Neutrophil (primary cell): Measurements from ENCODE around the gene ASB10.

Source experiments
- H3K27ac ChIP-seq: fragments of 200-600 bp; sonication (generic); 2 replicates; pipeline ENCODE4 v1.5.1; 2016; ENCODE audit warnings: mild to moderate bottlenecking, moderate library complexity
- H3K27me3 ChIP-seq: fragments of 200-600 bp; sonication (generic); 2 replicates; pipeline ENCODE4 v1.6.0; 2016; ENCODE audit warnings: mild to moderate bottlenecking
- H3K36me3 ChIP-seq: fragments of 200-600 bp; sonication (generic); 2 replicates; pipeline ENCODE4 v1.5.1; 2017
- H3K4me1 ChIP-seq, 2 experiments: fragments of 200-600 bp in 1 of 2; sonication (generic) in 1 of 2; 1 replicate in 1 of 2; 2 replicates in 1 of 2; pipeline versions ENCODE4 v1.5.1 to v1.6.1; 2013 to 2016; ENCODE audit warnings: low read depth in 1 of 2, low read length in 1 of 2, mild to moderate bottlenecking in 1 of 2, moderate library complexity in 1 of 2; ENCODE audit not compliant: control insufficient read depth in 1 of 2, insufficient read depth in 1 of 2
- H3K4me3 ChIP-seq, 2 experiments: fragments of 200-600 bp in 1 of 2; sonication (generic) in 1 of 2; 1 replicate in 1 of 2; 2 replicates in 1 of 2; pipeline ENCODE4 v1.5.1; 2013 to 2016; ENCODE audit warnings: low read depth in 1 of 2, low read length in 1 of 2, mild to moderate bottlenecking in 1 of 2, moderate library complexity in 1 of 2
- H3K9me3 ChIP-seq: fragments of 200-600 bp; sonication (generic); 2 replicates; pipeline ENCODE4 v1.5.1; 2016
- TF ChIP-seq, protein P1 (sequence below): fragments of 200-600 bp; sonication (generic); IDR thresholded peaks from 2 replicates; pipeline ENCODE4 v1.5.1; 2016; ENCODE audit warnings: antibody characterized with exemption

ASB10 gene

DNA sequence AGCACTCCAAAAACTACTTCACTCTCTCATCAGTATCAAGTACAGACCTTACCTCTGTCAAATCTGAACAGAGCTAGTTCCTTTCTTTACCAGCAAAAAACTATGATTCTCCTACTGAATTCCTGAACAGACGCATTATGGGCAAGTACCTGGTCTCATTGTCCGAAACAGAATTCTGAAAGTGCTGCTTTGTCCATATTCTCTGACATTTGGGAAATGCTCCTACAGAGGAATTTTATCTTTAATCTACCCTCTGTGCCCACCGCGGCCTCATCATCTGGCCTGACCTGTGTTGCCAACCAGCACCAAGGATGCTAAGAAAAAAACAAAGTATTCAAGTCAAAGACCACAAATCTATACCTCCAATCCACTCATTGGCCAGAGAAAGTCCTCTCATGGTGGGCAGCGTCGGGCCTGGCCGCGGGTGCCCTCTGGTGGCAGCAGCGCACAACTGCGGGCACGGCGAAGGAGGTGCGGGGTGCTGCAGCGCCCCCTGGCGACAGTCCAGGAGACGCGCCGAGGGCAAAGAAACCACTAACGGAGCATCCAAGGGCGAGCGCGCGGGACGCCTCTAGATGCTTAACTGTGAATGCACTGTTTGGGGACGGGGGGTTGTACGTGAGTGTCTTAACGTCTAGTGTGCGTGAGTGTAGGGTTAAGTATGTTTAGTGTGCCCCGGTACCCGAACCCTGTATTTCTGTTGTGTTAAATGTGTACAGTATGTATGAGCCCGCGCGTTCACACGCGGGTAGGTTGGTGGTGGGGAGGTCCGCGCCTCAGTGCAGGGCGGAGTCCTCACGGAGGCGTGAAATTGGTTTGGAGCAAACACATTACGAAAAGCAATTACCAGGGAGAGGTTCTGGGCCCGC lies 14.5 kb downstream of the ASB10 start:
- peaks cover 99% of the 10 kb centered on the region for H3K27me3 ChIP-seq

GRCh38 chr7:151168787-151169162 lies 18.3 kb downstream of the ASB10 start:
- H3K9me3 ChIP-seq, result no peaks in the 10 kb centered on the region
- no peak overlapping the region for H3K27ac ChIP-seq
- TF ChIP-seq, protein P1, sequence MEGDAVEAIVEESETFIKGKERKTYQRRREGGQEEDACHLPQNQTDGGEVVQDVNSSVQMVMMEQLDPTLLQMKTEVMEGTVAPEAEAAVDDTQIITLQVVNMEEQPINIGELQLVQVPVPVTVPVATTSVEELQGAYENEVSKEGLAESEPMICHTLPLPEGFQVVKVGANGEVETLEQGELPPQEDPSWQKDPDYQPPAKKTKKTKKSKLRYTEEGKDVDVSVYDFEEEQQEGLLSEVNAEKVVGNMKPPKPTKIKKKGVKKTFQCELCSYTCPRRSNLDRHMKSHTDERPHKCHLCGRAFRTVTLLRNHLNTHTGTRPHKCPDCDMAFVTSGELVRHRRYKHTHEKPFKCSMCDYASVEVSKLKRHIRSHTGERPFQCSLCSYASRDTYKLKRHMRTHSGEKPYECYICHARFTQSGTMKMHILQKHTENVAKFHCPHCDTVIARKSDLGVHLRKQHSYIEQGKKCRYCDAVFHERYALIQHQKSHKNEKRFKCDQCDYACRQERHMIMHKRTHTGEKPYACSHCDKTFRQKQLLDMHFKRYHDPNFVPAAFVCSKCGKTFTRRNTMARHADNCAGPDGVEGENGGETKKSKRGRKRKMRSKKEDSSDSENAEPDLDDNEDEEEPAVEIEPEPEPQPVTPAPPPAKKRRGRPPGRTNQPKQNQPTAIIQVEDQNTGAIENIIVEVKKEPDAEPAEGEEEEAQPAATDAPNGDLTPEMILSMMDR, result no peak
- peaks cover 100% of the 10 kb centered on the region for H3K27me3 ChIP-seq
- peaks cover 0 to 15% of the 10 kb centered on the region in 2 experiments for H3K4me1 ChIP-seq
- no peak overlapping the region for H3K4me3 ChIP-seq
- H3K36me3 ChIP-seq, result no peaks in the 10 kb centered on the region

More for the DNA sequence above, 14.5 kb downstream of the ASB10 start:
- Histone ChIP-seq H3K36me3 (no peaks in the 10 kb centered on the region), H3K9me3 (no peaks in the 10 kb centered on the region), H3K27ac (no peak overlapping the region), H3K4me3 (no peak overlapping the region), H3K4me1 (peaks cover 0 to 8% of the 10 kb centered on the region in 2 experiments)
- TF ChIP-seq, protein P1, result peak; percentile 100

- Histone ChIP-seq H3K4me1 (peaks cover 0 to 15% of the 10 kb centered on the region in 2 experiments), H3K9me3 (no peaks in the 10 kb centered on the region), H3K27me3 (peaks cover 100% of the 10 kb centered on the region), H3K36me3 (no peaks in the 10 kb centered on the region), H3K27ac (no peak overlapping the region), H3K4me3 (no peak overlapping the region)
- TF ChIP-seq, protein P1, result no peak
Measured at GRCh38 chr7:151168003-151168786, 18.9 kb downstream of the ASB10 start.

DNA sequence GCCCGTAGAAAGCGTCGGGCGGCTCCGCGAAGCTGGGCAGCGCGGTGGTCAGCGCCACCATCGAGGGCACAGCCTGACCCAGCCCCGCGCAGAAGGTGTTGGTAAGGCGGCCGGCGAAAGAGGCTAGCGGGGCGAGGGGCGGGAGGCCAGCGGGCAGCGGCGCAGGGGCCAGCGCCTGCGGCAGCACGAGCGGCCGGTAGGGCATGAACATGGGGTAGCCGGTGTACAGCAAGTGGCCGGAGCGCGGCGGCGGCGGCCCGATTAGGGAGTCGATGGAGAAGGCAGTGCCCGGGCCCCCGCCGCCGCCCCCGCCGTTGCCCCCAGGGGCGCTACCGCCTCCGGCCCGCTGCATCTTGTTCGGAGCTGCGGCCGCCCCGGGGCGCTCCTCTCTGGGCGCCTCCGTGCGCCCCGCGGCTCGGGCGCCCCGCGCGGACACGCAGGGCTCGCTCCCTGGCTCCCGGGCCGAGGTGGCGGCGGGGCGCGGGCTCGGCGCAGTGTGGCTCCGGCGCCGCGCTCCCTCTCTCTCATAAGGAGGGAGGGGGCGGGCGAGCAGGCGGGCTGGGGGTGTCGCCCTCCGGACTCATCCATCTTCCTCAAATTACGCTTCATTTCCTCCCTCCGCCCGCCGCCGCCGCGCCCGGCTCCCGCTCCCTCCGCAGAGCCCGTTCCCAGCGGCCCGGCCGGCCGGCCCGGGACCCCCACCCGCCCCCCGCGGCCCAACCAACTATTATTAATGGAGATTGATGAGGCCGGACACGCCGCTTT lies 19.7 kb downstream of the ASB10 start, which contains the start of gene GBX1:
TSS of gene GBX1 (minus strand) at position 498 of the 765 bp plus-strand sequence. CDS start at position 352, 146 bp downstream.
- TF ChIP-seq, protein P1, result no peak
- no peaks in the 10 kb centered on the region for H3K9me3 ChIP-seq
- H3K36me3 ChIP-seq, result no peaks in the 10 kb centered on the region
- peaks cover 100% of the 10 kb centered on the region for H3K27me3 ChIP-seq
- peaks cover 0 to 15% of the 10 kb centered on the region in 2 experiments for H3K4me1 ChIP-seq
- peak within 1 kb of the TSS in 1 of 2 experiments; percentile 32 for H3K4me3 ChIP-seq
- H3K27ac ChIP-seq, result no peak within 1 kb of the TSS

DNA sequence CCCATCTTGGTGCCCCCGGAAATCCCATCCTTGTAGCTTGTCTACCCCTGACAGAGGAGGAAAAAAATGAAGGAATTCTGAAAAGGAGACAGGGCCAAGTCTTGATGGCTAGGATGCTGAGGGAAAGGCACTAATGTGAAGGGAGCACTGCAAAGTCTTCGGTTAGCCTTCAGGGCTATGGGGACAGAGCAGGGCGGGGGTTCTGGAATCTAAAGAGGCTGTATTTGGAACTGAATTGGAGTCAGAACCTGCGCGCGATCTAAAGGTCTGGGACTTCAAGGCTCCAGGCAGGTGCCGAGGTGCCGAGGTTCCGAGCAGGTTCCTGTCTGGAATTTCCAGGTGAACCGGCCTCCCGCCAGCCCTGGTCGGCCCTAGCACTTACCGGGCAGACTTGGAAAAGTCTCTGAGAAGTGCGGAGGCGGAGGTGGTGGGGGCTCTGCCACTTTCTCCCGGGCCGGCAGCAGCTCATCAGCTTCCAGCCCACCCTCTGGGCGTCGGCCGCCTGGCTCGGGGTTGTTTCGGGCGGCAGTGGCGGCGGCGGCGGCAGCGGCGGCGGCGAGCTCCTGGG lies 20.3 kb downstream of the ASB10 start:
- Histone ChIP-seq H3K27ac (no peak overlapping the region), H3K36me3 (no peaks in the 10 kb centered on the region), H3K4me3 (peak overlapping the region in 1 of 2 experiments; percentile 32), H3K4me1 (peaks cover 0 to 15% of the 10 kb centered on the region in 2 experiments), H3K27me3 (peaks cover 100% of the 10 kb centered on the region), H3K9me3 (no peaks in the 10 kb centered on the region)
- TF ChIP-seq, protein P1, result no peak
